Uterus (tissue), 2 donors: ENCODE measurements around the gene SLC6A19.
"Not testable (repeated sequence)": the region's sequence is repeated elsewhere in the genome, so short reads cannot be mapped to it uniquely, and the experiment has no call there.

Source experiments
- POLR2A ChIP-seq, 2 donors: fragments of 450-650 bp; IDR thresholded peaks; one replicate each; pipeline ENCODE4 v1.6.1; 2016; ENCODE audit warnings: antibody characterized with exemption in 2 of 2, mild to moderate bottlenecking in 1 of 2, moderate library complexity in 1 of 2
- TF ChIP-seq, protein P1 (sequence below), 4 experiments: fragments of 200-600 bp in 2 of 4; fragments of 450-650 bp in 2 of 4; sonication (generic) in 2 of 4; IDR thresholded peaks; one replicate each; pipeline ENCODE4 v1.5.1; 2016 to 2019; ENCODE audit warnings: antibody characterized with exemption in 4 of 4, mild to moderate bottlenecking in 2 of 4, moderate library complexity in 1 of 4

DNA sequence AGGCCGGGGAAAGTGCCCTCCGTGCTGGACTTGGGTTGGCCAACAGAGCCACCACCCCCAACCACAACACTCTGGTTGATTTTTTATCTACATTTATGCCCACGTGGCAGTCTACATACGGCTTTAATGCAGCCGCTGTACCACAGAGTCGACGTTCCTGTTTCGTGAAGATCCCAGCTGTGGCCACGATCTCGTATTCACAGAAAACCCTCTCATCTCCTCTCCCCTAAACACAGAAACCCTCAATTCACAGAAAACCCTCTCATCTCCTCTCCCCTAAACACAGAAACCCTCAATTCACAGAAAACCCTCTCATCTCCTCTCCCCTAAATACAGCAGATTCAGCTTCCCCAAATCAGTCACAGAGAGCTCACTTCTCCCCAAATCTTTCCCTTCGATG lies 27.6 kb downstream of the SLC6A19 start:
- not testable (repeated sequence) for TF ChIP-seq POLR2A (IDR thresholded peaks at IDR 0.05)
- TF ChIP-seq, protein P1, sequence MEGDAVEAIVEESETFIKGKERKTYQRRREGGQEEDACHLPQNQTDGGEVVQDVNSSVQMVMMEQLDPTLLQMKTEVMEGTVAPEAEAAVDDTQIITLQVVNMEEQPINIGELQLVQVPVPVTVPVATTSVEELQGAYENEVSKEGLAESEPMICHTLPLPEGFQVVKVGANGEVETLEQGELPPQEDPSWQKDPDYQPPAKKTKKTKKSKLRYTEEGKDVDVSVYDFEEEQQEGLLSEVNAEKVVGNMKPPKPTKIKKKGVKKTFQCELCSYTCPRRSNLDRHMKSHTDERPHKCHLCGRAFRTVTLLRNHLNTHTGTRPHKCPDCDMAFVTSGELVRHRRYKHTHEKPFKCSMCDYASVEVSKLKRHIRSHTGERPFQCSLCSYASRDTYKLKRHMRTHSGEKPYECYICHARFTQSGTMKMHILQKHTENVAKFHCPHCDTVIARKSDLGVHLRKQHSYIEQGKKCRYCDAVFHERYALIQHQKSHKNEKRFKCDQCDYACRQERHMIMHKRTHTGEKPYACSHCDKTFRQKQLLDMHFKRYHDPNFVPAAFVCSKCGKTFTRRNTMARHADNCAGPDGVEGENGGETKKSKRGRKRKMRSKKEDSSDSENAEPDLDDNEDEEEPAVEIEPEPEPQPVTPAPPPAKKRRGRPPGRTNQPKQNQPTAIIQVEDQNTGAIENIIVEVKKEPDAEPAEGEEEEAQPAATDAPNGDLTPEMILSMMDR (IDR thresholded peaks at IDR 0.05) = not testable (repeated sequence)
